Spleen (tissue), 7 donors: ENCODE measurements around the gene COBL.

Source experiments
- POLR2A ChIP-seq, 3 donors: fragments of 450-650 bp; IDR thresholded peaks; one replicate each; pipeline ENCODE4 v1.5.1; 2017; ENCODE audit warnings: antibody characterized with exemption in 3 of 3, mild to moderate bottlenecking in 1 of 3
- POLR2AphosphoS5 ChIP-seq, 3 donors: sonication (generic); formaldehyde crosslinking; IDR thresholded peaks; one replicate each; pipeline ENCODE4 v1.5.1; 2017; ENCODE audit warnings: antibody characterized with exemption in 3 of 3
- TF ChIP-seq, protein P1 (sequence below), 11 experiments: fragments of 200-600 bp in 7 of 11; fragments of 450-650 bp in 4 of 11; sonication (generic) in 4 of 11; IDR thresholded peaks in 8 of 11; conservative IDR thresholded peaks in 3 of 11; 1 replicate in 7 of 11; 2 replicates in 4 of 11; pipeline versions ENCODE4 v1.4.0 to v1.8.0; 2016 to 2021; ENCODE audit warnings: antibody characterized with exemption in 11 of 11, inconsistent platforms in 4 of 11, mild to moderate bottlenecking in 1 of 11
- donor health status: DM: no; HTN: no; CAD: no; lungs with moderate emphysema.
- donor health status: DM: no; HTN: no; CAD: no.
- donor health status: DM: no; HTN: no; CAD: no.

DNA sequence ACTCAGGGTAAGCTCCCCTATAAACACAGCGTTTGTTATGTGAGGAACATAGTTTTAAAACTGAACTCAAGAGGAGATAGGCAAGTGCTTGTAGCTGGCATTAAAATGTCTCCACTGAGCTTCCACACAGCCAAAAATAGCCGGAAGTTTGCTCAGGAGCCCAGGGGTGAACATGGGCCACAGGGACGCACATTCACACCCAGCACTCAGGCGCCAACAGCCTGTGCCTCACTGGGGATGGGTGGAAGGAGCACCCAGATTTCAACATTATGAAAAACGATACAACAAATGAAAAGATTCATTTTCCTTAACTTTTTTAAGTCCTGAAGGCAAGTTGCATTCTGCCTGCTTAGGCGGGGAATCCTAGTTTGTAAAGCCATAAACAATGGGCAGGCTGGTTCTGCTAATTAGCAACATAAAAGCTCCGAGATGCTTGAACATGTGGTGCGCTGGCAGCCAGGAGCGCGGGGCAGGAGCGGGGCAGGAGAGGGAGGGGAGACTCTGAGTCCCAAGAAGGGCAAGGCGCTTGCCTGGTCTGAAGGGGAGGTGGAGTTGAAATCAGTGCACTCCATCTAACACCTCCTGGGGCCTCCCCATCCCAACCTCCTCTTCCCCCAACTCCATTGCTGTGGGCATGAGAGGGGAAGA is 235.9 kb downstream of the COBL start:
- TF ChIP-seq POLR2AphosphoS5 (IDR thresholded peaks at IDR 0.05) (no peak), POLR2A (IDR thresholded peaks at IDR 0.05) (no peak)
- TF ChIP-seq, protein P1, sequence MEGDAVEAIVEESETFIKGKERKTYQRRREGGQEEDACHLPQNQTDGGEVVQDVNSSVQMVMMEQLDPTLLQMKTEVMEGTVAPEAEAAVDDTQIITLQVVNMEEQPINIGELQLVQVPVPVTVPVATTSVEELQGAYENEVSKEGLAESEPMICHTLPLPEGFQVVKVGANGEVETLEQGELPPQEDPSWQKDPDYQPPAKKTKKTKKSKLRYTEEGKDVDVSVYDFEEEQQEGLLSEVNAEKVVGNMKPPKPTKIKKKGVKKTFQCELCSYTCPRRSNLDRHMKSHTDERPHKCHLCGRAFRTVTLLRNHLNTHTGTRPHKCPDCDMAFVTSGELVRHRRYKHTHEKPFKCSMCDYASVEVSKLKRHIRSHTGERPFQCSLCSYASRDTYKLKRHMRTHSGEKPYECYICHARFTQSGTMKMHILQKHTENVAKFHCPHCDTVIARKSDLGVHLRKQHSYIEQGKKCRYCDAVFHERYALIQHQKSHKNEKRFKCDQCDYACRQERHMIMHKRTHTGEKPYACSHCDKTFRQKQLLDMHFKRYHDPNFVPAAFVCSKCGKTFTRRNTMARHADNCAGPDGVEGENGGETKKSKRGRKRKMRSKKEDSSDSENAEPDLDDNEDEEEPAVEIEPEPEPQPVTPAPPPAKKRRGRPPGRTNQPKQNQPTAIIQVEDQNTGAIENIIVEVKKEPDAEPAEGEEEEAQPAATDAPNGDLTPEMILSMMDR (IDR thresholded peaks at IDR 0.05 in 8 of 11, conservative IDR thresholded peaks at IDR 0.05 in 3 of 11): no peak
